GM12865 (cell line): ENCODE data around the gene TRIM72.
"Not testable (repeated sequence)": the region's sequence is repeated elsewhere in the genome, so short reads cannot be mapped to it uniquely, and the experiment has no call there.

ENCODE experiments used
- DNase-seq: peaks from one replicate; pipeline ENCODE4 v3.0.0; 2010; ENCODE audit warnings: low read depth
- H3K4me3 ChIP-seq: 2 replicates; pipeline ENCODE4 v1.5.1; 2011; ENCODE audit warnings: mild to moderate bottlenecking, low read depth, low read length, control low read depth
- CTCF ChIP-seq: IDR thresholded peaks from 2 replicates; pipeline ENCODE4 v1.5.1; 2011; ENCODE audit warnings: low read length, control low read depth, low read depth, inconsistent platforms; ENCODE audit not compliant: insufficient read depth; ENCODE audit errors: missing control alignments

Gene TRIM72

GRCh38 chr16:31276600-31276999 is 62.7 kb downstream of the TRIM72 start:
- DNase-seq = no peak
- no peak for TF ChIP-seq CTCF
- no peak overlapping the region for H3K4me3 ChIP-seq

- TF ChIP-seq CTCF = no peak
- DNase-seq = no peak
- H3K4me3 ChIP-seq = no peak overlapping the region
These were observed 63.8 kb downstream of the TRIM72 start for GRCh38 chr16:31277659-31278260.

GRCh38 chr16:31278853-31279252 is 64.9 kb downstream of the TRIM72 start:
- not testable (repeated sequence) for H3K4me3 ChIP-seq, DNase-seq
